B cell (primary cell): ENCODE data around the gene RENBP. TPM values are rescaled to one million over a fixed set of nuclear protein-coding genes. Genes with fewer than 3 reads are reported as not detected.
A peak's percentile ranks its signal among the peaks of the same experiment; 100 is the strongest.

Experiments
- ATAC-seq: fragments of 200-7000 bp; cut with Tn5 transposase; one replicate; pipeline ENCODE4 v1.10.0; 2021; ENCODE audit warnings: low read depth, mild to moderate bottlenecking, moderate number of reproducible peaks, moderate library complexity
- CTCF ChIA-PET: fragments of 350-600 bp; sonication (Branson Sonifier 250); formaldehyde crosslinking; loops from one replicate; lab custom pipeline; 2021; ENCODE audit warnings: antibody characterized with exemption, inconsistent platforms; lab: Charles Lee
- POLR2A ChIA-PET: fragments of 350-600 bp; sonication (Branson Sonifier 250); formaldehyde crosslinking; loops from one replicate; lab custom pipeline; 2021; ENCODE audit warnings: antibody characterized with exemption; lab: Charles Lee
- DNase-seq: peaks from one replicate; pipeline ENCODE4 v3.0.0; 2013
- H2AFZ ChIP-seq: 2 replicates; pipeline ENCODE4 v1.6.1; 2012; ENCODE audit warnings: mild to moderate bottlenecking, low read depth, low read length; ENCODE audit not compliant: insufficient read depth, poor library complexity, severe bottlenecking
- H3K27ac ChIP-seq, 2 donors: 1 replicate in 1 of 2; 2 replicates in 1 of 2; pipeline ENCODE4 v1.5.1; 2012 to 2013; ENCODE audit warnings: low read length in 2 of 2, mild to moderate bottlenecking in 2 of 2, moderate library complexity in 1 of 2
- H3K27me3 ChIP-seq, 4 experiments: fragments of 200-600 bp in 1 of 4; sonication (generic) in 1 of 4; replicated peaks in 1 of 4; 1 replicate in 2 of 4; 2 replicates in 2 of 4; pipeline versions ENCODE4 v1.6.1 to v1.7.0; 2013 to 2016; ENCODE audit warnings: low read length in 3 of 4, mild to moderate bottlenecking in 2 of 4, mixed read lengths in 1 of 4, moderate library complexity in 1 of 4; ENCODE audit not compliant: insufficient read depth in 4 of 4, control insufficient read depth in 3 of 4; ENCODE audit errors: control extremely low read depth in 1 of 4
- H3K36me3 ChIP-seq, 2 experiments: replicated peaks in 1 of 2; 1 replicate in 1 of 2; 2 replicates in 1 of 2; pipeline versions ENCODE4 v1.6.1 to v1.7.1; 2013; ENCODE audit warnings: low read length in 1 of 2; ENCODE audit not compliant: insufficient read depth in 2 of 2, control insufficient read depth in 1 of 2; ENCODE audit errors: control extremely low read depth in 1 of 2, extremely low read depth in 1 of 2
- H3K4me1 ChIP-seq, 2 donors: fragments of 200-600 bp in 1 of 2; sonication (generic) in 1 of 2; 1 replicate in 1 of 2; 2 replicates in 1 of 2; pipeline versions ENCODE4 v1.5.1 to v1.6.1; 2013 to 2017; ENCODE audit warnings: low read length in 2 of 2; ENCODE audit not compliant: control insufficient read depth in 2 of 2, insufficient read depth in 2 of 2
- H3K4me2 ChIP-seq: replicated peaks from 2 replicates; pipeline ENCODE3; 2012; ENCODE audit warnings: mild to moderate bottlenecking, low read depth, low read length; ENCODE audit not compliant: poor library complexity, severe bottlenecking
- H3K4me3 ChIP-seq, 5 experiments: fragments of 200-600 bp in 1 of 5; sonication (generic) in 1 of 5; 1 replicate in 3 of 5; 2 replicates in 2 of 5; pipeline versions ENCODE4 v1.5.1 to v1.7.0; 2011 to 2016; ENCODE audit warnings: low read length in 4 of 5, mild to moderate bottlenecking in 4 of 5, low read depth in 2 of 5, control low read depth in 1 of 5, moderate library complexity in 1 of 5; ENCODE audit not compliant: insufficient read depth in 1 of 5; ENCODE audit errors: control extremely low read depth in 1 of 5, extremely low read depth in 1 of 5
- H3K79me2 ChIP-seq: fragments of 200-600 bp; sonication (generic); one replicate; pipeline ENCODE4 v1.6.0; 2016; ENCODE audit warnings: low read length; ENCODE audit not compliant: control insufficient read depth, insufficient read depth
- H3K9ac ChIP-seq: fragments of 200-600 bp; sonication (generic); 2 replicates; pipeline ENCODE4 v1.6.1; 2017; ENCODE audit warnings: mild to moderate bottlenecking, low read length, moderate library complexity
- H3K9me3 ChIP-seq, 3 donors: one replicate each; pipeline versions ENCODE4 v1.6.1 to v1.7.1; 2013; ENCODE audit warnings: low read length in 2 of 3; ENCODE audit not compliant: control insufficient read depth in 2 of 3, insufficient read depth in 1 of 3; ENCODE audit errors: control extremely low read depth in 1 of 3
- H4K20me1 ChIP-seq: 2 replicates; pipeline ENCODE4 v1.6.0; 2012; ENCODE audit warnings: mild to moderate bottlenecking, low read length; ENCODE audit not compliant: insufficient read depth, control insufficient read depth, poor library complexity, severe bottlenecking
- H3K27ac Mint-ChIP-seq: one replicate; pipeline ENCODE4 v1.8.0; 2021; ENCODE audit warnings: mixed read lengths
- H3K27me3 Mint-ChIP-seq: one replicate; pipeline ENCODE4 v1.8.0; 2021; ENCODE audit warnings: mixed read lengths
- H3K4me1 Mint-ChIP-seq: one replicate; pipeline ENCODE4 v1.8.0; 2021; ENCODE audit warnings: mixed read lengths
- H3K4me3 Mint-ChIP-seq: one replicate; pipeline ENCODE4 v1.8.0; 2021; ENCODE audit warnings: mixed read lengths
- H3K9me3 Mint-ChIP-seq: one replicate; pipeline ENCODE4 v1.8.0; 2022; ENCODE audit warnings: mixed read lengths; ENCODE audit not compliant: insufficient read depth
- EZH2 ChIP-seq: IDR thresholded peaks from 2 replicates; pipeline ENCODE4 v1.6.1; 2012; ENCODE audit warnings: borderline replicate concordance, low read depth, mild to moderate bottlenecking, moderate library complexity, low read length; ENCODE audit not compliant: insufficient read depth, poor library complexity, severe bottlenecking
- WGBS: methylation state at CpG from one replicate; pipeline ENCODE4 v1.1.5; 2013; ENCODE audit warnings: missing lambda C conversion rate; ENCODE audit not compliant: insufficient coverage; 5-methylcytosine and 5-hydroxymethylcytosine counted together
- intact Hi-C: fragments of 100-400 bp; cut with micrococcal nuclease; formaldehyde crosslinking; loops from one replicate; pipeline ENCODE4 v1.10.0; 2022
- polyA plus RNA-seq: library from polyadenylated mRNA; depleted of rRNA; stranded (reverse); fragments of >200 nt; gene quantifications from 2 replicates; pipeline ENCODE4 v1.2.3, GENCODE V29; 2012
- total RNA-seq, 2 donors: library from RNA; stranded (reverse); fragments of 120-200 nt in 1 of 2; gene quantifications; 1 replicate in 1 of 2; 2 replicates in 1 of 2; pipeline versions ENCODE4 v1.2.3 to v1.2.4, GENCODE V29; 2013 to 2022
- TF ChIP-seq, protein P1 (sequence below): fragments of 200-600 bp; IDR thresholded peaks from one replicate; pipeline ENCODE4 v1.8.0; 2022; ENCODE audit warnings: antibody characterized with exemption, mild to moderate bottlenecking

RENBP gene
- total and polyA plus RNA-seq, 2 donors (not counting 1 experiment from before 2014, with no cell fraction given) = 30.6 to 39.2 TPM

DNA sequence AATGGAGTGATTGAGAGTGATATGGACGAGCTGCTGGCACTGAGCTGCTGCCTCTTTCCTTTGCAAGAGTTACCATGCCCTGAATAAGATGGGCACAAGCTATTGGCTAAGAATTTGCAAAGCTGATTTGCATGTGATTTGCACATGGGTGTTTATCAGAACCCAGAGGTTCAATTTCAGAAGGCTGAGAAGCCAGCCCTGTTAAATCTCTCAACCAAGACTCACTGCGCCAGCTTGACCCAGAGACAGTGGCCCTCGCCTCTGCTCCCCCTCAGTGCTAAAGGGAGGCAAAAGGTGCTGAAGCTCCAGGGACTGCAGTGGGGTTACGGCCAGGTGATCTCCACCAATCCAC, 19.1 kb downstream of the RENBP start:
- H3K9me3 Mint-ChIP-seq = no peaks in the 10 kb centered on the region
- H3K4me1 ChIP-seq = peaks cover 43 to 61% of the 10 kb centered on the region in 2 donors
- peaks cover 46% of the 10 kb centered on the region for H3K4me1 Mint-ChIP-seq
- peak overlapping the region; percentile 65 to 88 (median 73) for H3K4me3 ChIP-seq
- H4K20me1 ChIP-seq = peaks cover 31% of the 10 kb centered on the region
- 0% methylated on average over 1 of the region's 4 CpGs for WGBS
- TF ChIP-seq, protein P1, sequence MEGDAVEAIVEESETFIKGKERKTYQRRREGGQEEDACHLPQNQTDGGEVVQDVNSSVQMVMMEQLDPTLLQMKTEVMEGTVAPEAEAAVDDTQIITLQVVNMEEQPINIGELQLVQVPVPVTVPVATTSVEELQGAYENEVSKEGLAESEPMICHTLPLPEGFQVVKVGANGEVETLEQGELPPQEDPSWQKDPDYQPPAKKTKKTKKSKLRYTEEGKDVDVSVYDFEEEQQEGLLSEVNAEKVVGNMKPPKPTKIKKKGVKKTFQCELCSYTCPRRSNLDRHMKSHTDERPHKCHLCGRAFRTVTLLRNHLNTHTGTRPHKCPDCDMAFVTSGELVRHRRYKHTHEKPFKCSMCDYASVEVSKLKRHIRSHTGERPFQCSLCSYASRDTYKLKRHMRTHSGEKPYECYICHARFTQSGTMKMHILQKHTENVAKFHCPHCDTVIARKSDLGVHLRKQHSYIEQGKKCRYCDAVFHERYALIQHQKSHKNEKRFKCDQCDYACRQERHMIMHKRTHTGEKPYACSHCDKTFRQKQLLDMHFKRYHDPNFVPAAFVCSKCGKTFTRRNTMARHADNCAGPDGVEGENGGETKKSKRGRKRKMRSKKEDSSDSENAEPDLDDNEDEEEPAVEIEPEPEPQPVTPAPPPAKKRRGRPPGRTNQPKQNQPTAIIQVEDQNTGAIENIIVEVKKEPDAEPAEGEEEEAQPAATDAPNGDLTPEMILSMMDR = no peak
- no peak for TF ChIP-seq EZH2
- H3K9ac ChIP-seq = peak overlapping the region; percentile 96
- DNase-seq (peak; percentile 65), ATAC-seq (no peak)
- intact Hi-C loops = loop anchor here (1.0 to 5.0 kb wide), 3 partner anchors 22 to 201 kb away; partner anchors contain the start of genes ABCD1, BCAP31 and L1CAM
- no peak overlapping the region for H2AFZ ChIP-seq
- peak overlapping the region; percentile 88 to 96 for H3K27ac ChIP-seq
- POLR2A ChIA-PET = interaction anchor here (1.0 to 5.2 kb wide), 8 partner anchors 10 to 487 kb away, joined by 3 to 58 read pairs (median 7); partner anchors contain the start of genes HCFC1, IDH3G, L1CAM and NAA10
- peaks cover 0 to 18% of the 10 kb centered on the region in 2 experiments for H3K36me3 ChIP-seq
- CTCF ChIA-PET = interaction anchor here (1.0 to 13.1 kb wide), 9 partner anchors 8 to 611 kb away, joined by 3 to 325 read pairs (median 5); partner anchors contain the start of genes HCFC1, IDH3G, NAA10 and RENBP
- H3K4me2 ChIP-seq = peak overlapping the region; percentile 98
- peak overlapping the region; percentile 98 for H3K27ac Mint-ChIP-seq
- no peaks in the 10 kb centered on the region for H3K27me3 Mint-ChIP-seq
- H3K27me3 ChIP-seq = no peaks in the 10 kb centered on the region
- H3K79me2 ChIP-seq = peaks cover 40% of the 10 kb centered on the region
- no peaks in the 10 kb centered on the region for H3K9me3 ChIP-seq
- peak overlapping the region; percentile 96 for H3K4me3 Mint-ChIP-seq
